Activated naive CD4-positive, alpha-beta T cell treated with anti-CD3 and anti-CD28 coated beads for 36 hours (primary cell): ENCODE results near the gene OTOP3. TPM values are rescaled to one million over a fixed set of nuclear protein-coding genes. Genes with fewer than 3 reads are reported as not detected.

Experiments used
- CTCF ChIA-PET: fragments of 350-600 bp; sonication (Branson Sonifier 250); formaldehyde crosslinking; loops from one replicate; lab custom pipeline; 2021; ENCODE audit warnings: antibody characterized with exemption; lab: Charles Lee
- DNase-seq: peaks from one replicate; pipeline ENCODE4 v3.0.0-alpha.2; 2020
- H3K27ac Mint-ChIP-seq: one replicate; pipeline ENCODE4 v1.8.0; 2021; ENCODE audit warnings: mild to moderate bottlenecking, mixed read lengths
- H3K27me3 Mint-ChIP-seq: one replicate; pipeline ENCODE4 v1.8.0; 2021; ENCODE audit warnings: low read depth, mixed read lengths
- H3K36me3 Mint-ChIP-seq: one replicate; pipeline ENCODE4 v1.8.0; 2021; ENCODE audit warnings: low read depth, mixed read lengths
- H3K4me1 Mint-ChIP-seq: one replicate; pipeline ENCODE4 v1.8.0; 2021; ENCODE audit warnings: low read depth, mixed read lengths
- H3K4me3 Mint-ChIP-seq: one replicate; pipeline ENCODE4 v1.8.0; 2021; ENCODE audit warnings: mild to moderate bottlenecking, moderate library complexity, mixed read lengths
- H3K9me3 Mint-ChIP-seq: one replicate; pipeline ENCODE4 v1.8.0; 2021; ENCODE audit warnings: mixed read lengths
- intact Hi-C: fragments of 100-400 bp; cut with micrococcal nuclease; formaldehyde crosslinking; loops from one replicate; pipeline ENCODE4 v1.15.1; 2023
- total RNA-seq, 2 experiments: library from RNA; stranded (reverse); gene quantifications; one replicate each; pipeline ENCODE4 v1.2.3, GENCODE V29; 2021

Gene OTOP3
- total RNA-seq, 2 experiments from 2014 or later, result not detected

GRCh38 chr17:74920642-74921025 lies 15.1 kb upstream of the OTOP3 start:
- H3K4me1 Mint-ChIP-seq, result peaks cover 9% of the 10 kb centered on the region
- peaks cover 38% of the 10 kb centered on the region for H3K27me3 Mint-ChIP-seq
- intact Hi-C loops, result no loop called here
- no peaks in the 10 kb centered on the region for H3K9me3 Mint-ChIP-seq
- H3K4me3 Mint-ChIP-seq, result no peak overlapping the region
- no peak for DNase-seq
- CTCF ChIA-PET, result interaction anchor here (1.1 to 4.4 kb wide), 3 partner anchors 40 to 281 kb away, joined by 3 to 30 read pairs (median 3); no protein-coding TSS in a partner anchor
- no peak overlapping the region for H3K27ac Mint-ChIP-seq
- no peaks in the 10 kb centered on the region for H3K36me3 Mint-ChIP-seq

DNA sequence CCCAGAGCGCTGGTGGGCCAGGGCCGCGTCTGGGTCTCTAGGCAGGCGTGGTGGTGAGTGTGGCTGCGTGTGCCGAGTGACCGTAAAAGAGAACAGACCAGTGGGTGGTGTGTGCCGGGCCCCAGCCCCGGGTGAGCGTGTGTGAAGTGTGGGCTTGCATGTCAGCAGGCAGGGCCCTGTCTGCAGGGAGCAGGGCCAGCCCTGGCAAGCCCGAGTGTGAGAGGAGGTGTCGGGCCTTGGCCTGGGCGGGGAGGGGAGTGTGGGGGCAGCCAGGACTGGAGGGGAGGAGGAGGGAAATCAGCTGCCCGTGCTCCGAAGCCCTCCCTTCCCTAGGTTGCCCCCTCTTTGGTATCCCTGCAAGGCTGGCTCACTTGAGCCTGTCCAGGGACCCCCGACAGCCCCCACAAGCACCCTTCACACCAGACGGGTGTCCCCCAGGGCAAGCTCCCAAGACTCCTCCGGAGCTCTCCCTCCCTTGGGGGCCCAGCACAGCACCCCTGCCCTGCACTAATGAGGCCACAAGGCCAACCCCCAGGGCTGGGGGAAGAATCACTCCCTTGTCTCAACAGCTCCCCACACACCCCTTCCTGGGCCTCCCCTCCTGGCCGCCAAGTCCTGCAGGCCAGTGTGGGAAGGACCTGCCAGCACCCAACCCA lies 14.5 kb upstream of the OTOP3 start:
- Mint-ChIP-seq H3K36me3 (no peaks in the 10 kb centered on the region), H3K4me1 (peaks cover 9% of the 10 kb centered on the region), H3K27me3 (peaks cover 42% of the 10 kb centered on the region), H3K27ac (no peak overlapping the region), H3K9me3 (no peaks in the 10 kb centered on the region), H3K4me3 (no peak overlapping the region)
- intact Hi-C loops, result no loop called here
- CTCF ChIA-PET, result interaction anchor here (1.1 to 4.4 kb wide), 2 partner anchors 40 to 281 kb away, joined by 3 to 30 read pairs; no protein-coding TSS in a partner anchor
- DNase-seq, result no peak

DNA sequence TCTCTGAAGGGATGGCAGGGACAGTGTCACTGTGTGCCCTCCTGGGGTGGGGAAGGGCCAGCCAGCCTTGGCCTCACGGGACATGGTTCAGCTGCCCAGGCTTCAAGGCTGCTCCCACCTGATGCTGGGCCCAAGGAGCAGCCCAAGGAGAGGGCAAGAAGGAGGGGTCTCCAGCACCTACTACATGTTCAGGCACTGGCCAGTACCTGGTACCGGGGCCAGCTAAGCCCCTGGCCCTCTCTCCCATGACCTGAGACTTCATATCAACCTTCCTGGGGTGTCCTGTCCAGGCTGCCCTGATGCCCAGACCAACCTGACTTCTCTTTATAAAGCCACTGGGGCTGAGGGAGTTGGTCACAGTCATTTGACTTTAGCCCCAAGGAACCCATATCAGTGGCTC lies 13.9 kb upstream of the OTOP3 start:
- intact Hi-C loops, result no loop called here
- H3K27me3 Mint-ChIP-seq, result peaks cover 44% of the 10 kb centered on the region
- H3K27ac Mint-ChIP-seq, result no peak overlapping the region
- CTCF ChIA-PET, result interaction anchor here (1.1 to 4.6 kb wide), 4 partner anchors 31 to 280 kb away, joined by 3 to 35 read pairs (median 16); no protein-coding TSS in a partner anchor
- peaks cover 9% of the 10 kb centered on the region for H3K4me1 Mint-ChIP-seq
- no peak for DNase-seq
- no peaks in the 10 kb centered on the region for H3K9me3 Mint-ChIP-seq
- H3K36me3 Mint-ChIP-seq, result no peaks in the 10 kb centered on the region
- H3K4me3 Mint-ChIP-seq, result no peak overlapping the region

- CTCF ChIA-PET, result interaction anchor here (0.8 to 4.6 kb wide), 7 partner anchors 9 to 150 kb away, joined by 3 to 35 read pairs (median 6); partner anchors contain the start of gene MRPL58
- H3K4me3 Mint-ChIP-seq, result no peak overlapping the region
- peaks cover 9% of the 10 kb centered on the region for H3K4me1 Mint-ChIP-seq
- DNase-seq, result no peak
- no peaks in the 10 kb centered on the region for H3K36me3 Mint-ChIP-seq
- H3K27me3 Mint-ChIP-seq, result peaks cover 44% of the 10 kb centered on the region
- no peak overlapping the region for H3K27ac Mint-ChIP-seq
- no peaks in the 10 kb centered on the region for H3K9me3 Mint-ChIP-seq
- intact Hi-C loops, result no loop called here
Measured at GRCh38 chr17:74922172-74922571, 13.5 kb upstream of the OTOP3 start.

- CTCF ChIA-PET, result interaction anchor here (0.8 to 4.6 kb wide), 9 partner anchors 10 to 149 kb away, joined by 3 to 35 read pairs (median 6); partner anchors contain the start of gene MRPL58
- H3K9me3 Mint-ChIP-seq, result no peaks in the 10 kb centered on the region
- H3K4me3 Mint-ChIP-seq, result no peak within 1 kb of the TSS
- H3K4me1 Mint-ChIP-seq, result peaks cover 9% of the 10 kb centered on the region
- peaks cover 44% of the 10 kb centered on the region for H3K27me3 Mint-ChIP-seq
- DNase-seq, result no peak
- no peak within 1 kb of the TSS for H3K27ac Mint-ChIP-seq
- no peaks in the 10 kb centered on the region for H3K36me3 Mint-ChIP-seq
- intact Hi-C loops, result loop anchor here (1.0 kb wide), 1 partner anchor 37 kb away; no protein-coding TSS in a partner anchor
Measured at GRCh38 chr17:74922694-74923537, 12.8 kb upstream of the OTOP3 start, which contains the start of gene USH1G. Gene USH1G (minus strand): TSS chr17:74923255. CDS start chr17:74923073, 182 bp downstream.

DNA sequence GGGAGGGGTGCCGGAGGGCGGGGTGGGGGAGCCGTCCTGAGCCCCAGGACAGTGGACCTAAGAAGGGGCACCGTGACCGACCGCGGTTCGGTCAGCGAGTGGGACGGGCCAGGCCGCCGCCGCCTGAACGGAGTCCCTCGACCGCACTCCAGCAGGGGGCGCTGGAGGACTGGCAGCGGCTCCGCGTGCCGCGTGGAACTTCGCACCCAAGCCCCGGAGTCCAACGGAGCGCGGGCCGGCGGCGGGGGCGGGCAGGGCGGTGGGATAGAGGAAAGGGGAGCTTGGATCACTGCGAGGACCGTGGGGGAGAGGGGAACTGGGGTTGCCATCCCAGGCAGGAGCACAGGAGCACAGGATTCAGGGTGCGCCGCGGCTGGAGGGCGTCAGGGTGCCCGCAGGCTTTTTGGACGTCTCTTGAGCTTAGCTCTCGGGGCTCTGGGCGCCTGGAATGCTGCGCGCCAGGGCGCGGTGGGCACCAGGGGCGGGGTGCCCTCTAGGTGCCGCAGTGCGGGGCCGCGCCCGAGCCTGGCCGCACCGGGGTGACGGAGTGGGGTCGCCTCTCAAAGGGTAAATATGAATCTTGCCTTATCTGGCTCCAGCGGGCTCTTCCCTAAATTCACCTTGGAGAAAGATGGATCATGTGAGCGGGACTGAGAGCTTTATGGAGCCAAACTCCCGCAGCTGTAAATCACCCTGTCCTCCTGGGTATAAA lies 12.0 kb upstream of the OTOP3 start:
- Mint-ChIP-seq H3K27me3 (peaks cover 42% of the 10 kb centered on the region), H3K36me3 (no peaks in the 10 kb centered on the region), H3K4me1 (peaks cover 9% of the 10 kb centered on the region), H3K4me3 (no peak overlapping the region), H3K9me3 (no peaks in the 10 kb centered on the region), H3K27ac (no peak overlapping the region)
- intact Hi-C loops, result loop anchor here (1.0 kb wide), 1 partner anchor 37 kb away; no protein-coding TSS in a partner anchor
- peak; percentile 75 for DNase-seq
- CTCF ChIA-PET, result interaction anchor here (0.5 to 4.6 kb wide), 10 partner anchors 10 to 279 kb away, joined by 3 to 35 read pairs (median 6); partner anchors contain the start of gene MRPL58

DNA sequence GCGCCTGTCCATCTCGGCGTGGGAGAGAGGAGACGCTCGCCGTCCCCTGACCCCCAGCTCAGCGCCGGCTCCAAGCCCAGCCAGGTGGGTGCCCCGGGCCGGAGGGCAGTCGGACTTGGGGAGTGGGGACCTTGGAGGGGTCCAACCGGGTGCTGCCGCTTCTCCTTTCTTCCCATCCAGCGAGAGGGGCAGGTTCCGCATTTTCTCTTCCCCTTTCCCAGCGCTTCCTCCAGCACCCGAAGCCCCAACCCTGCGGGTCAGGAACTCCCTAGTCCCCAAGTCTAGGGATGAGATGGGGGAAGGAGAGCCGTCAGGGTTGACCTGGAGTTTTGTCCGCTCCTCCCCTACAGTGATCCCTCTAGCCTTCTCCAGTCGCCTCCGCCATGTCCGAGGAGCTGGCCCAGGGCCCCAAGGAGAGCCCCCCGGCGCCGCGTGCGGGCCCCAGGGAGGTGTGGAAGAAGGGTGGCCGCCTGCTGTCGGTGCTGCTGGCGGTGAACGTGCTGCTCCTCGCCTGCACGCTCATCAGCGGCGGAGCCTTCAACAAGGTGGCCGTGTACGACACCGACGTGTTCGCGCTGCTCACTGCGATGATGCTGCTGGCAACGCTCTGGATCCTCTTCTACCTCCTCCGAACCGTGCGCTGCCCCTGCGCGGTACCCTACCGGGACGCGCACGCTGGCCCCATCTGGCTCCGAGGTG lies 11.3 kb upstream of the OTOP3 start, which contains the start of gene OTOP2:
Gene OTOP2 (plus strand): TSS at position 24 of the 699 bp plus-strand sequence. CDS start 360 bp downstream, at position 384.
- H3K4me3 Mint-ChIP-seq, result no peak within 1 kb of the TSS
- no peak for DNase-seq
- H3K9me3 Mint-ChIP-seq, result no peaks in the 10 kb centered on the region
- H3K4me1 Mint-ChIP-seq, result peaks cover 9% of the 10 kb centered on the region
- H3K27ac Mint-ChIP-seq, result no peak within 1 kb of the TSS
- CTCF ChIA-PET, result interaction anchor here (0.5 to 4.6 kb wide), 10 partner anchors 25 to 278 kb away, joined by 3 to 35 read pairs (median 6); partner anchors contain the start of gene MRPL58
- peaks cover 42% of the 10 kb centered on the region for H3K27me3 Mint-ChIP-seq
- intact Hi-C loops, result no loop called here
- no peaks in the 10 kb centered on the region for H3K36me3 Mint-ChIP-seq

- Mint-ChIP-seq H3K27me3 (peaks cover 42% of the 10 kb centered on the region), H3K27ac (no peak overlapping the region), H3K4me3 (no peak overlapping the region), H3K4me1 (peaks cover 9% of the 10 kb centered on the region), H3K36me3 (no peaks in the 10 kb centered on the region), H3K9me3 (no peaks in the 10 kb centered on the region)
- DNase-seq, result no peak
- CTCF ChIA-PET, result interaction anchor here (1.1 to 4.6 kb wide), 3 partner anchors 32 to 188 kb away, joined by 5 to 35 read pairs (median 5); no protein-coding TSS in a partner anchor
- intact Hi-C loops, result no loop called here
Measured at GRCh38 chr17:74925242-74925641, 10.5 kb upstream of the OTOP3 start.

GRCh38 chr17:74928786-74929185 lies 6.9 kb upstream of the OTOP3 start:
- no peak overlapping the region for H3K27ac Mint-ChIP-seq
- no peak for DNase-seq
- H3K36me3 Mint-ChIP-seq, result no peaks in the 10 kb centered on the region
- CTCF ChIA-PET, result no interaction called here
- no peaks in the 10 kb centered on the region for H3K9me3 Mint-ChIP-seq
- peaks cover 37% of the 10 kb centered on the region for H3K27me3 Mint-ChIP-seq
- intact Hi-C loops, result no loop called here
- H3K4me1 Mint-ChIP-seq, result peaks cover 6% of the 10 kb centered on the region
- H3K4me3 Mint-ChIP-seq, result no peak overlapping the region

- H3K4me3 Mint-ChIP-seq, result no peak overlapping the region
- no peak for DNase-seq
- intact Hi-C loops, result no loop called here
- H3K27ac Mint-ChIP-seq, result no peak overlapping the region
- H3K36me3 Mint-ChIP-seq, result no peaks in the 10 kb centered on the region
- peaks cover 28% of the 10 kb centered on the region for H3K27me3 Mint-ChIP-seq
- CTCF ChIA-PET, result no interaction called here
- no peaks in the 10 kb centered on the region for H3K9me3 Mint-ChIP-seq
- peaks cover 2% of the 10 kb centered on the region for H3K4me1 Mint-ChIP-seq
Measured at GRCh38 chr17:74930535-74931036, 5.1 kb upstream of the OTOP3 start.

GRCh38 chr17:74935048-74935447 lies 650 bp upstream of the OTOP3 start:
- intact Hi-C loops, result no loop called here
- no peaks in the 10 kb centered on the region for H3K9me3 Mint-ChIP-seq
- H3K4me1 Mint-ChIP-seq, result peaks cover 2% of the 10 kb centered on the region
- H3K36me3 Mint-ChIP-seq, result no peaks in the 10 kb centered on the region
- H3K27me3 Mint-ChIP-seq, result peaks cover 40% of the 10 kb centered on the region
- H3K27ac Mint-ChIP-seq, result no peak overlapping the region
- H3K4me3 Mint-ChIP-seq, result no peak overlapping the region
- DNase-seq, result no peak
- CTCF ChIA-PET, result interaction anchor here (1.4 kb wide), 1 partner anchor 22 kb away, joined by 3 read pairs; no protein-coding TSS in a partner anchor
